Head of caudate nucleus (tissue), 42 donors: ENCODE measurements around the gene SLC24A3.
"Not testable (repeated sequence)": the region's sequence is repeated elsewhere in the genome, so short reads cannot be mapped to it uniquely, and the experiment has no call there.

ENCODE experiments used
- DNase-seq, 42 donors: peaks; one replicate each; pipeline versions ENCODE4 v3.0.0 to v3.0.0-alpha.2; 2020 to 2021; ENCODE audit warnings: mixed read lengths in 7 of 42
- intact Hi-C: fragments of 100-400 bp; cut with DNase I; formaldehyde crosslinking; loops from one replicate; pipeline ENCODE4 v1.15.0; 2022

The SLC24A3 gene

GRCh38 chr20:19748681-19749080 is 536.2 kb downstream of the SLC24A3 start:
- intact Hi-C loops = no loop called here
- no peak for DNase-seq

GRCh38 chr20:19749618-19750071 is 537.2 kb downstream of the SLC24A3 start:
- no peak for DNase-seq
- intact Hi-C loops = no loop called here

- no peak for DNase-seq
- intact Hi-C loops = no loop called here
These were observed 537.7 kb downstream of the SLC24A3 start for GRCh38 chr20:19750101-19750606.

- intact Hi-C loops = no loop called here
- DNase-seq = no peak
These were observed 538.6 kb downstream of the SLC24A3 start for GRCh38 chr20:19750907-19751636.

GRCh38 chr20:19754201-19754600 is 541.8 kb downstream of the SLC24A3 start:
- intact Hi-C loops, DNase-seq: not testable (repeated sequence)

- peak in 2 of 42 donors; percentile 34 to 37 for DNase-seq
- intact Hi-C loops = no loop called here
These were observed 544.5 kb downstream of the SLC24A3 start for GRCh38 chr20:19756761-19757486.

- DNase-seq = peak; percentile 50 to 93 (median 79)
- intact Hi-C loops = no loop called here
These were observed 545.2 kb downstream of the SLC24A3 start for GRCh38 chr20:19757487-19758132.

GRCh38 chr20:19758133-19758500 is 545.7 kb downstream of the SLC24A3 start, which contains the start of gene RIN2:
Gene RIN2 (plus strand): TSS chr20:19758258. CDS start chr20:19889602, 131,344 bp downstream.
- intact Hi-C loops = no loop called here
- DNase-seq = peak in 33 of 42 donors; percentile 11 to 75 (median 48)

- peak; percentile 9 to 84 (median 56) for DNase-seq
- intact Hi-C loops = no loop called here
These were observed 546.3 kb downstream of the SLC24A3 start for GRCh38 chr20:19758501-19759331.

GRCh38 chr20:19760371-19760721 is 547.9 kb downstream of the SLC24A3 start:
- intact Hi-C loops = no loop called here
- DNase-seq = peak in 1 of 42 donors; percentile 25

GRCh38 chr20:19761326-19761725 is 548.9 kb downstream of the SLC24A3 start:
- intact Hi-C loops = no loop called here
- no peak for DNase-seq

- intact Hi-C loops = no loop called here
- DNase-seq = peak in 1 of 42 donors; percentile 7
These were observed 549.4 kb downstream of the SLC24A3 start for GRCh38 chr20:19761841-19762240.

GRCh38 chr20:19764207-19764606 is 551.8 kb downstream of the SLC24A3 start:
- intact Hi-C loops = no loop called here
- no peak for DNase-seq

GRCh38 chr20:19765266-19765665 is 552.8 kb downstream of the SLC24A3 start:
- intact Hi-C loops = no loop called here

GRCh38 chr20:19765913-19766312 is 553.5 kb downstream of the SLC24A3 start:
- DNase-seq = no peak
- intact Hi-C loops = no loop called here

More at GRCh38 chr20:19765266-19765665, 552.8 kb downstream of the SLC24A3 start:
- DNase-seq = no peak

GRCh38 chr20:19767070-19767469 is 554.6 kb downstream of the SLC24A3 start:
- intact Hi-C loops = no loop called here

GRCh38 chr20:19768325-19768842 is 555.9 kb downstream of the SLC24A3 start:
- intact Hi-C loops = no loop called here
- DNase-seq = peak in 1 of 42 donors; percentile 31

More at GRCh38 chr20:19767070-19767469, 554.6 kb downstream of the SLC24A3 start:
- no peak for DNase-seq

- peak in 5 of 42 donors; percentile 16 to 37 (median 24) for DNase-seq
- intact Hi-C loops = no loop called here
These were observed 557.1 kb downstream of the SLC24A3 start for GRCh38 chr20:19769507-19769906.
